BLaER1 treated with 17β-estradiol and CSF1 and Interleukin-3, amounts not matched to agents 10 nM and 100 nM (cell line): ENCODE data around the gene HBG2.

Experiments
- H3K27ac ChIP-seq, 11 experiments: shearing (Covaris generic); formaldehyde crosslinking; 2 replicates each; pipeline ENCODE4 v1.8.1; 2022
- H3K27me3 ChIP-seq, 11 experiments: shearing (Covaris generic); formaldehyde crosslinking; 2 replicates each; pipeline ENCODE4 v1.8.1; 2022
- H3K36me3 ChIP-seq, 11 experiments: shearing (Covaris generic); formaldehyde crosslinking; 2 replicates each; pipeline ENCODE4 v1.8.1; 2022
- H3K4me1 ChIP-seq, 10 experiments: shearing (Covaris generic); formaldehyde crosslinking; 2 replicates each; pipeline ENCODE4 v1.8.1; 2022
- H3K4me2 ChIP-seq, 11 experiments: shearing (Covaris generic); formaldehyde crosslinking; 2 replicates each; pipeline ENCODE4 v1.8.1; 2022
- H3K4me3 ChIP-seq, 10 experiments: shearing (Covaris generic); formaldehyde crosslinking; 2 replicates each; pipeline ENCODE4 v1.8.1; 2022
- H3K9ac ChIP-seq, 11 experiments: shearing (Covaris generic); formaldehyde crosslinking; 2 replicates each; pipeline ENCODE4 v1.8.1; 2022
- H3K9me3 ChIP-seq, 11 experiments: shearing (Covaris generic); formaldehyde crosslinking; replicated peaks in 1 of 11; 2 replicates each; pipeline ENCODE4 v1.8.1; 2022
- H4K20me1 ChIP-seq, 11 experiments: shearing (Covaris generic); formaldehyde crosslinking; 2 replicates each; pipeline ENCODE4 v1.8.1; 2022
- Cebpa-rat ChIP-seq, 11 experiments: shearing (Covaris generic); IDR thresholded peaks; 2 replicates each; pipeline ENCODE4 v1.8.1; 2022

Gene HBG2

DNA sequence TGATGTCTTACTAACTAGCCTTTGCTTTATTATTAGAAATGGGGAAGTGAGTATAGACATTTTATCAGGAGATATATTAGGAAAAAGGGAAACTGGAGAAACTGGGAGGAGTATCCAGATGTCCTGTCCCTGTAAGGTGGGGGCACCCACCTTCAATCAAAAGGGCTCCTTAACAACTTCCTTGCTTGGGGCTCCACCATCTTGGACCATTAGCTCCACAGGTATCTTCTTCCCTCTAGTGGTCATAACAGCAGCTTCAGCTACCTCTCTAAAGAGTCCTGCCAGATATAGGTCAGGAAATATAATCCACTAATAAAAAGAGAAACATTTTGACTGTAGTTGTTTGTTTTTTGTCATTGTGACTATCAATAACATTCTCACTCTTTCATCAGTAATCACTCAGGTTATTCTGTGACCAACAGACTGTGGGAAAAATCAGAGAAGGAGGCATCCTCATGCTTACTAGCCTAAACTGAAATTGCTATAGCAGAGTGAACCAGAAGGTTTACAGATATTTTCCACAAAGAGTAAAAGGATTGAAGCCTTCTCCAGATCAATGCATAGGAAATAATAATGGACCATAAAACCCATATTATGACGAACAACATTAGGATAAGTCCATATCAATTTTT lies 36.7 kb upstream of the HBG2 start:
- Histone ChIP-seq H3K27me3 (no peaks in the 10 kb centered on the region), H3K9me3 (peaks cover 0 to 9% (median 3%) of the 10 kb centered on the region in 11 experiments; a peak in 6 of 22 replicates), H3K4me3 (no peak overlapping the region), H4K20me1 (no peaks in the 10 kb centered on the region), H3K36me3 (no peaks in the 10 kb centered on the region), H3K9ac (no peak overlapping the region), H3K27ac (no peak overlapping the region), H3K4me1 (peaks cover 0 to 5% (median 0%) of the 10 kb centered on the region in 10 experiments; a peak in 2 of 20 replicates), H3K4me2 (no peak overlapping the region)
- TF ChIP-seq Cebpa-rat (IDR thresholded peaks at IDR 0.05), result no peak

DNA sequence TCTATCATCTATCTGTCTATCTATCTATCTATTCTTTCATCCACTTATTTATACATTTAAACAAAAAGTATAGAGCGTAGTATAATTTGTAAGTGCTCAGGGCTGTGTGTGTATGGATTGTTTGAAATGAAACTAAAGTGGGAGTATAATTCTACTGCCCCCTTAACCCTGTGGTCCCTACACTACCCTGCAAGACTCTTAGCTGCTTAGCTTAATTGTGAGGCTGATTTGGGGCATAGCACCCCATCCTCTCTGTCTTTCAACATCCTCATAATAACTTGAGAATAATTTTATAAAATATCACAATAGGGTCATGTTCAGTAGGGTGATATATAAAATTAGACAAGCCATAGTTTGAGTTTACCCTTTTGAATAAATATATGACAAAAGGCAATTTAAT lies 35.5 kb upstream of the HBG2 start:
- no peak overlapping the region for H3K4me2 ChIP-seq
- peaks cover 0 to 9% (median 3%) of the 10 kb centered on the region in 11 experiments; a peak in 6 of 22 replicates for H3K9me3 ChIP-seq
- peaks cover 0 to 5% (median 0%) of the 10 kb centered on the region in 10 experiments; a peak in 2 of 20 replicates for H3K4me1 ChIP-seq
- TF ChIP-seq Cebpa-rat (IDR thresholded peaks at IDR 0.05), result no peak
- H3K9ac ChIP-seq, result no peak overlapping the region
- no peaks in the 10 kb centered on the region for H4K20me1 ChIP-seq
- no peaks in the 10 kb centered on the region for H3K36me3 ChIP-seq
- no peak overlapping the region for H3K4me3 ChIP-seq
- no peak overlapping the region for H3K27ac ChIP-seq
- no peaks in the 10 kb centered on the region for H3K27me3 ChIP-seq

DNA sequence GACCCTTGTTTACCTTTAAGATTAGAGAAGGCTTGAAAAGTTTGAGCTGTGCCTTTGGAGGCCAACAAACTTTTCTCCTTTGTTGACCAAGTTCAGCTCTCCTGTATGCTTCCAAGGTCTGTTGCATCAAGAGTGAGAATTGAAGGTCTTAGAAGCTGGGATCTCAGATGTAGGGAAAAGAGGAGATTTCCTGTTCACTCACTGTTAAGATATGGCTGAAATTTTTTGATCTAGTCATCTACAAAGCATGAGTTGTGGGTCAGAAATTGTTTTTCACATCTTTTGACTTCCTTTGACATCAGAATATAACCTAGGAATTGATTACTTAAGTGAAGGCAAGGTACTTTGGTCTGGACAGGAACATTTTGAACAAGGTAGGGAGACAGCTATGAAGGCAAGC lies 35.1 kb upstream of the HBG2 start:
- no peak for TF ChIP-seq Cebpa-rat (IDR thresholded peaks at IDR 0.05)
- Histone ChIP-seq H4K20me1 (no peaks in the 10 kb centered on the region), H3K4me1 (peaks cover 0 to 5% (median 0%) of the 10 kb centered on the region in 10 experiments; a peak in 2 of 20 replicates), H3K4me2 (no peak overlapping the region), H3K9ac (no peak overlapping the region), H3K36me3 (no peaks in the 10 kb centered on the region), H3K9me3 (peaks cover 0 to 8% (median 3%) of the 10 kb centered on the region in 11 experiments; a peak in 6 of 22 replicates), H3K27ac (no peak overlapping the region), H3K4me3 (no peak overlapping the region), H3K27me3 (no peaks in the 10 kb centered on the region)

DNA sequence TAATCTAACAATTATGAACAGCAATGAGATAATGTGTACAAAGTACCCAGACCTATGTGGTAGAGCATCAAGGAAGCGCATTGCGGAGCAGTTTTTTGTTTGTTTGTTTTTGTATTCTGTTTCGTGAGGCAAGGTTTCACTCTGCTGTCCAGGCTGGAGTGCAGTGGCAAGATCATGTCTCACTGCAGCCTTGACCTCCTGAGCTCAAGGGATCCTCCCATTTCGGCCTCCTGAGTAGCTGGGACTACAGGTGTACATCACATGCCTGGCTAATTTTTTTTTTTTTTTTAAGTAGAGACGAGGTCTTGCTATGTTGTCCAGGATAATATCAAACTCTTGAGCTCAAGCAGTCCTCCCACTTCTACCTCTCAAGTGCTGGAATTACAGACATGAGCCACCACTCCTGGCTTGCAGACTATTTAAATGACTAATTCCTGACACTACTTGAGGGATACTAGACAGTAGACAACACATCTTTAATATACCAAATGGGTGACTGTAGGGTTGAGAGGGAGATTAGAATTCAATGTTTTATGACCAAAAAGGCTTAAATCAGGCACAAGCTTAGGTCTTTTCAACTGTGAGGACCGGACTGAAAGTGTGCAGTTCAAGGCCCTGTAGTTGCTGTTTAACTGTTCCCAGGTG lies 34.4 kb upstream of the HBG2 start:
- no peak for TF ChIP-seq Cebpa-rat (IDR thresholded peaks at IDR 0.05)
- no peaks in the 10 kb centered on the region for H4K20me1 ChIP-seq
- H3K27me3 ChIP-seq, result no peaks in the 10 kb centered on the region
- peaks cover 0 to 5% (median 0%) of the 10 kb centered on the region in 10 experiments; a peak in 2 of 20 replicates for H3K4me1 ChIP-seq
- no peak overlapping the region for H3K9ac ChIP-seq
- H3K36me3 ChIP-seq, result no peaks in the 10 kb centered on the region
- H3K4me2 ChIP-seq, result no peak overlapping the region
- H3K4me3 ChIP-seq, result no peak overlapping the region
- H3K27ac ChIP-seq, result no peak overlapping the region
- peaks cover 0 to under 1% (median 0%) of the 10 kb centered on the region in 11 experiments; a peak in 2 of 22 replicates for H3K9me3 ChIP-seq

DNA sequence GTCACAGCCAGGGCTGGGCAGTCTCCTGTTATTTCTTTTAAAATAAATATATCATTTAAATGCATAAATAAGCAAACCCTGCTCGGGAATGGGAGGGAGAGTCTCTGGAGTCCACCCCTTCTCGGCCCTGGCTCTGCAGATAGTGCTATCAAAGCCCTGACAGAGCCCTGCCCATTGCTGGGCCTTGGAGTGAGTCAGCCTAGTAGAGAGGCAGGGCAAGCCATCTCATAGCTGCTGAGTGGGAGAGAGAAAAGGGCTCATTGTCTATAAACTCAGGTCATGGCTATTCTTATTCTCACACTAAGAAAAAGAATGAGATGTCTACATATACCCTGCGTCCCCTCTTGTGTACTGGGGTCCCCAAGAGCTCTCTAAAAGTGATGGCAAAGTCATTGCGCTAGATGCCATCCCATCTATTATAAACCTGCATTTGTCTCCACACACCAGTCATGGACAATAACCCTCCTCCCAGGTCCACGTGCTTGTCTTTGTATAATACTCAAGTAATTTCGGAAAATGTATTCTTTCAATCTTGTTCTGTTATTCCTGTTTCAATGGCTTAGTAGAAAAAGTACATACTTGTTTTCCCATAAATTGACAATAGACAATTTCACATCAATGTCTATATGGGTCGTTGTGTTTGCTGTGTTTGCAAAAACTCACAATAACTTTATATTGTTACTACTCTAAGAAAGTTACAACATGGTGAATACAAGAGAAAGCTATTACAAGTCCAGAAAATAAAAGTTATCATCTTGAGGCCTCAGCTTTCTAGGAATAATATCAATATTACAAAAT lies 33.7 kb upstream of the HBG2 start:
- H3K27ac ChIP-seq, result no peak overlapping the region
- H3K36me3 ChIP-seq, result no peaks in the 10 kb centered on the region
- no peak overlapping the region for H3K4me2 ChIP-seq
- H3K9me3 ChIP-seq, result no peaks in the 10 kb centered on the region
- H3K9ac ChIP-seq, result no peak overlapping the region
- H4K20me1 ChIP-seq, result no peaks in the 10 kb centered on the region
- TF ChIP-seq Cebpa-rat (IDR thresholded peaks at IDR 0.05), result no peak
- no peak overlapping the region for H3K4me3 ChIP-seq
- H3K4me1 ChIP-seq, result peaks cover 0 to 5% (median 0%) of the 10 kb centered on the region in 10 experiments; a peak in 2 of 20 replicates
- H3K27me3 ChIP-seq, result no peaks in the 10 kb centered on the region

DNA sequence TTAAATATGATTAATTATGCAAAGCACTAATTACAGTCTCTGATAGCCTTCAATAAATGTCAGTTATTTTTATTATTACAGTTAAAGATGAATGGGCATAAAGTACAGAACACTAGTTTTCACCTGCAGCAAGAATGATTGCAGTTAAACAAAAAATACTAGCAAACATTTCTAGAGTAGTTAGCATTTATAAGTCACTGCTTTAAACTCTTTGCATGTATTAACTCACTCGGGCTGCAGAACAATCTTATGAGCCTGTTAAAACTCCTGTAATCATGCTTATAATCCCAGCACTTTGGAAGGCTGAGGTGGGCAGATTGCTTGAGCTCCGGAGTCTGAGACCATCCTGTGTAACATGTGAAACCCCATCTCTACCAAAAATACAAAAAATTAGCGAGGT lies 32.3 kb upstream of the HBG2 start:
- no peaks in the 10 kb centered on the region for H3K36me3 ChIP-seq
- no peaks in the 10 kb centered on the region for H3K27me3 ChIP-seq
- no peaks in the 10 kb centered on the region for H4K20me1 ChIP-seq
- no peak overlapping the region for H3K4me3 ChIP-seq
- no peak for TF ChIP-seq Cebpa-rat (IDR thresholded peaks at IDR 0.05)
- no peak overlapping the region for H3K27ac ChIP-seq
- no peaks in the 10 kb centered on the region for H3K9me3 ChIP-seq
- H3K9ac ChIP-seq, result no peak overlapping the region
- H3K4me1 ChIP-seq, result peaks cover 0 to 5% (median 0%) of the 10 kb centered on the region in 10 experiments; a peak in 2 of 20 replicates
- no peak overlapping the region for H3K4me2 ChIP-seq

DNA sequence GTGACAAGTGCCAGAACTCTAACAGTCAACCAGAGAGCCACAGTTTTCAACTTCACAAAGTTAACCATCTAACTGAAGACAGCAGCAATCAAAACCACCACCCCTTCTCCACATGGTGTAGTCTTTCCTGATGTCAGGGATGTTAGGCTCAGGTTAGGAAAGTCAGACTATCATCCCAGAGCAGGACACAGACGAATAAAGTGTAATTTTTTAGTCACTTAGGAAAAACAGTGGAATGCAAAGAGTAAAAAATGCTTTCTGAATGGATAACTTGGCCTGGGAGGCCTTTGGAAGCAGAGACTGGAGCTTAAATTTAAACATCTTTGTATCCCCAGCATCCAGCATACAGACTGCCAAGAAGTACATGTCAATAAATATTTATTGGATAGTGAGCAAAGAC lies 31.8 kb upstream of the HBG2 start:
- H3K36me3 ChIP-seq, result no peaks in the 10 kb centered on the region
- H3K9me3 ChIP-seq, result no peaks in the 10 kb centered on the region
- no peak overlapping the region for H3K27ac ChIP-seq
- peaks cover 0 to 5% (median 0%) of the 10 kb centered on the region in 10 experiments; a peak in 4 of 20 replicates for H3K4me1 ChIP-seq
- H3K4me3 ChIP-seq, result no peak overlapping the region
- no peak overlapping the region for H3K9ac ChIP-seq
- no peak for TF ChIP-seq Cebpa-rat (IDR thresholded peaks at IDR 0.05)
- H3K27me3 ChIP-seq, result no peaks in the 10 kb centered on the region
- H3K4me2 ChIP-seq, result no peak overlapping the region
- H4K20me1 ChIP-seq, result no peaks in the 10 kb centered on the region

DNA sequence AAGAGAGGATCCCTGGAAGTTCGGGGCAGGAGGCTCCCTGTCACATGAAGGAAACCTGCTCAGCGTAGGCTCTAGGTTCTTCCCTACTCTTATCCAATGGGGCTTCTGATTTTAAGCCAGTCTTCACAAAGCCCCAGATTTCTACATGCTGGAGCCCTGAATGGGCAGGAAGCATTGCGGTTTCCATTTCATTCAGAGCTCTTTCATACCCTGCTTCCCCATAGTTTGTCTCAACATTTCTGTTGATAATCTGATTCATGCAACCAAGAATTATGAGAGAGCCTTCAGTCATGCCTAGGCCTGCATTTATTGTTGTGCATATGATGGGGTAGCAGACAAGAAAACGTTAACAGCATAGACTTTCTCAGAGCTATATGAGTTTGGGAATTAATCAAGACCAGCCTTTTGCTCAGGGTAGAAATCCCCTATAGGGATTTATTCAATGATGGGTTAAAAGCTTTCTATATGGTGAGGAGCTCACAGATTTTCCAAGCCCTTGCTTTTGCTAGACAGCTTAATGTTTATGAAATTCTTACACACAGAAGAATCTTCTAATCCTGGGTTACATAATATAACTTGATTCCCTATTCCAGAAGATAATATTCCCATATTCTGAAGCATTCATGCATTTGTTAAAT lies 31.2 kb upstream of the HBG2 start:
- no peaks in the 10 kb centered on the region for H3K36me3 ChIP-seq
- no peak overlapping the region for H3K27ac ChIP-seq
- H3K4me3 ChIP-seq, result no peak overlapping the region
- TF ChIP-seq Cebpa-rat (IDR thresholded peaks at IDR 0.05), result no peak
- H3K4me1 ChIP-seq, result peaks cover 0 to 6% (median 3%) of the 10 kb centered on the region in 10 experiments; a peak in 10 of 20 replicates
- no peaks in the 10 kb centered on the region for H3K9me3 ChIP-seq
- no peak overlapping the region for H3K4me2 ChIP-seq
- no peak overlapping the region for H3K9ac ChIP-seq
- H4K20me1 ChIP-seq, result no peaks in the 10 kb centered on the region
- no peaks in the 10 kb centered on the region for H3K27me3 ChIP-seq

DNA sequence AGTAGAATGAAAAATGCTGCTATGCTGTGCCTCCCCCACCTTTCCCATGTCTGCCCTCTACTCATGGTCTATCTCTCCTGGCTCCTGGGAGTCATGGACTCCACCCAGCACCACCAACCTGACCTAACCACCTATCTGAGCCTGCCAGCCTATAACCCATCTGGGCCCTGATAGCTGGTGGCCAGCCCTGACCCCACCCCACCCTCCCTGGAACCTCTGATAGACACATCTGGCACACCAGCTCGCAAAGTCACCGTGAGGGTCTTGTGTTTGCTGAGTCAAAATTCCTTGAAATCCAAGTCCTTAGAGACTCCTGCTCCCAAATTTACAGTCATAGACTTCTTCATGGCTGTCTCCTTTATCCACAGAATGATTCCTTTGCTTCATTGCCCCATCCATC lies 30.1 kb upstream of the HBG2 start:
- TF ChIP-seq Cebpa-rat (IDR thresholded peaks at IDR 0.05), result no peak
- Histone ChIP-seq H3K9ac (no peak overlapping the region), H3K4me2 (no peak overlapping the region), H3K27me3 (no peaks in the 10 kb centered on the region), H4K20me1 (no peaks in the 10 kb centered on the region), H3K27ac (no peak overlapping the region), H3K4me3 (no peak overlapping the region), H3K4me1 (peaks cover 0 to 16% (median 8%) of the 10 kb centered on the region in 10 experiments; a peak in 10 of 20 replicates), H3K9me3 (no peaks in the 10 kb centered on the region), H3K36me3 (no peaks in the 10 kb centered on the region)
